Esophagus squamous epithelium (tissue), 5 donors: ENCODE measurements around the gene SCN8A. TPM values are rescaled to one million over a fixed set of nuclear protein-coding genes. Genes with fewer than 3 reads are reported as not detected.
A peak's percentile ranks its signal among the peaks of the same experiment; 100 is the strongest.

Source experiments
- DNase-seq: peaks from one replicate; lab custom pipeline; 2025; lab: John Stamatoyannopoulos, UW
- H3K27ac ChIP-seq, 4 donors: fragments of 200-600 bp; sonication (generic); one replicate each; pipeline ENCODE4 v1.5.1; 2016 to 2019; ENCODE audit warnings: mild to moderate bottlenecking in 1 of 4
- H3K27me3 ChIP-seq, 4 donors: fragments of 200-600 bp; sonication (generic); 1 replicate in 3 of 4; 2 replicates in 1 of 4; pipeline versions ENCODE4 v1.5.1 to v1.6.0; 2017 to 2021; ENCODE audit warnings: antibody characterized with exemption in 1 of 4
- H3K36me3 ChIP-seq, 3 donors: fragments of 200-600 bp; sonication (generic); one replicate each; pipeline ENCODE4 v1.5.1; 2016 to 2019
- H3K4me1 ChIP-seq, 3 donors: fragments of 200-600 bp; sonication (generic); one replicate each; pipeline ENCODE4 v1.5.1; 2017 to 2019
- H3K4me3 ChIP-seq, 4 donors: fragments of 200-600 bp; sonication (generic); 1 replicate in 3 of 4; 2 replicates in 1 of 4; pipeline ENCODE4 v1.5.1; 2016 to 2019; ENCODE audit warnings: mild to moderate bottlenecking in 2 of 4, moderate library complexity in 1 of 4
- H3K9me3 ChIP-seq, 3 donors: fragments of 200-600 bp; sonication (generic); one replicate each; pipeline ENCODE4 v1.5.1; 2016 to 2019
- CTCF ChIP-seq, 6 experiments: fragments of 450-650 bp in 4 of 6; fragments of 200-600 bp in 2 of 6; sonication (generic) in 2 of 6; IDR thresholded peaks; one replicate each; pipeline ENCODE4 v1.5.1; 2016 to 2019; ENCODE audit warnings: antibody characterized with exemption in 6 of 6, mild to moderate bottlenecking in 4 of 6, moderate library complexity in 4 of 6
- POLR2A ChIP-seq, 4 donors: fragments of 450-650 bp; IDR thresholded peaks; one replicate each; pipeline ENCODE4 v1.6.1; 2017; ENCODE audit warnings: antibody characterized with exemption in 4 of 4, mild to moderate bottlenecking in 4 of 4, moderate library complexity in 3 of 4
- WGBS, 2 donors: methylation state at CpG; one replicate each; pipeline ENCODE4 v1.1.5; 2018; 5-methylcytosine and 5-hydroxymethylcytosine counted together
- intact Hi-C: fragments of 100-400 bp; cut with DNase I; formaldehyde crosslinking; loops from one replicate; pipeline ENCODE4 v1.15.0; 2022
- total RNA-seq, 4 donors: library from RNA; depleted of rRNA; stranded (reverse); fragments of >200 nt; gene quantifications; one replicate each; pipeline ENCODE4 v1.1.0, GENCODE V29; 2016
- donor health status: DM: yes; HTN: yes; CAD: no.

Gene SCN8A
- total RNA-seq, 4 donors from 2014 or later, result 0.11 to 1.1 (median 0.40) TPM

DNA sequence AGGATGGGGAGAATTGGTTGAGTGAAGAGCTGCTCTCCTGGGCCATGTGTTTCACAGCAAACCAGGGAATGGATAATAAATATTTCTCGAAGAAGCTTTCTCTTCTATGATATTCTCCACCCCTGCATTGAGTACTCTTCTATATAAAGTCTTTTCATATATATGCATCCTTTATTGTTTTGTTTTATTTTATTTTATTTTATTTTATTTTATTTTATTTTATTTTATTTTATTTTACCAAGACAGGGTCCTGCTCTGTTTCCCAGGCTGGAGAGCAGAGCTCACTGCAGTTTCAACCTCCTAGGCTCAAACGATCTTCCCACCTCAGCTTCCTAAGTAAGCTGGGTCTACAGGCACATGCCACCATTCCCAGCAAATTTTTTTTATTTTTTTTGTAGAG lies 85.8 kb downstream of the SCN8A start:
- no peaks in the 10 kb centered on the region for H3K4me1 ChIP-seq
- no peak overlapping the region for H3K4me3 ChIP-seq
- no peak overlapping the region for H3K27ac ChIP-seq
- TF ChIP-seq POLR2A (IDR thresholded peaks at IDR 0.05) (no peak), CTCF (IDR thresholded peaks at IDR 0.05) (no peak)
- 75 to 88% methylated on average over 2 of the region's 2 CpGs for WGBS, 2 donors
- intact Hi-C loops, result no loop called here
- no peaks in the 10 kb centered on the region for H3K9me3 ChIP-seq
- no peaks in the 10 kb centered on the region for H3K36me3 ChIP-seq
- no peak for DNase-seq
- peaks cover 0 to 6% (median 0%) of the 10 kb centered on the region in 4 donors for H3K27me3 ChIP-seq

GRCh38 chr12:51677284-51677968 lies 86.4 kb downstream of the SCN8A start:
- Histone ChIP-seq H3K4me1 (no peaks in the 10 kb centered on the region), H3K36me3 (no peaks in the 10 kb centered on the region), H3K4me3 (no peak overlapping the region), H3K9me3 (no peaks in the 10 kb centered on the region), H3K27ac (no peak overlapping the region), H3K27me3 (peaks cover 0 to 6% (median 0%) of the 10 kb centered on the region in 4 donors)
- 71 to 78% methylated on average over 7 of the region's 7 CpGs for WGBS, 2 donors
- intact Hi-C loops, result no loop called here
- TF ChIP-seq CTCF (IDR thresholded peaks at IDR 0.05) (no peak), POLR2A (IDR thresholded peaks at IDR 0.05) (no peak)
- DNase-seq, result no peak

- 49 to 65% methylated on average over 5 of the region's 5 CpGs for WGBS, 2 donors
- Histone ChIP-seq H3K27me3 (peaks cover 0 to 6% (median 0%) of the 10 kb centered on the region in 4 donors), H3K4me1 (peaks cover under 1 to 3% (median 2%) of the 10 kb centered on the region in 3 donors), H3K4me3 (no peak overlapping the region), H3K36me3 (no peaks in the 10 kb centered on the region), H3K9me3 (no peaks in the 10 kb centered on the region), H3K27ac (no peak overlapping the region)
- no peak for DNase-seq
- TF ChIP-seq POLR2A (IDR thresholded peaks at IDR 0.05) (no peak), CTCF (IDR thresholded peaks at IDR 0.05) (peak in 5 of 6 experiments; percentile 27 to 56 (median 33))
- intact Hi-C loops, result no loop called here
Measured at GRCh38 chr12:51678086-51678724, 87.2 kb downstream of the SCN8A start.

DNA sequence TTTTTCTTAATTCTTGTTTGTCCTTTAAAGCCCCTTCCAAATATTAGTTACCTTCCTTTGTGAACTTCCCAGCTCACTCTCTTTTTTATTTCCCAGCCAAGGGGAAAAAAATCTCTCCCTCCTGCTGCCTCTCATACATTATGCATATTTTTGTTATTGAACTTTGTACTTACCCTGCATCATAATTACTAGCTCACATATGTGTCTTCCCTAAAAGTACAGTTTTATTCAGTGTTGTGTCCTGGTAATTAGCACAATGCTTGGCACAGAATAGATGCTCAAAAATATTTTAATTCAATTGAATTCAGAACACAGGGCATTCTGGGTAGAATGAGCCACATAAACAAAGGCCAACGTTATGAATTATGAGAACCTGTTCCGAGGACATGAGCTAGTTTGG lies 91.9 kb downstream of the SCN8A start:
- Histone ChIP-seq H3K36me3 (no peaks in the 10 kb centered on the region), H3K27ac (peak overlapping the region in 1 of 4 donors; percentile 55), H3K9me3 (no peaks in the 10 kb centered on the region), H3K4me3 (no peak overlapping the region), H3K27me3 (no peaks in the 10 kb centered on the region), H3K4me1 (peaks cover 5 to 18% (median 5%) of the 10 kb centered on the region in 3 donors)
- WGBS, 2 donors, result 38 to 58% methylated on average over 2 of the region's 2 CpGs
- TF ChIP-seq CTCF (IDR thresholded peaks at IDR 0.05), result no peak
- TF ChIP-seq POLR2A (IDR thresholded peaks at IDR 0.05), result no peak
- no peak for DNase-seq
- intact Hi-C loops, result no loop called here

DNA sequence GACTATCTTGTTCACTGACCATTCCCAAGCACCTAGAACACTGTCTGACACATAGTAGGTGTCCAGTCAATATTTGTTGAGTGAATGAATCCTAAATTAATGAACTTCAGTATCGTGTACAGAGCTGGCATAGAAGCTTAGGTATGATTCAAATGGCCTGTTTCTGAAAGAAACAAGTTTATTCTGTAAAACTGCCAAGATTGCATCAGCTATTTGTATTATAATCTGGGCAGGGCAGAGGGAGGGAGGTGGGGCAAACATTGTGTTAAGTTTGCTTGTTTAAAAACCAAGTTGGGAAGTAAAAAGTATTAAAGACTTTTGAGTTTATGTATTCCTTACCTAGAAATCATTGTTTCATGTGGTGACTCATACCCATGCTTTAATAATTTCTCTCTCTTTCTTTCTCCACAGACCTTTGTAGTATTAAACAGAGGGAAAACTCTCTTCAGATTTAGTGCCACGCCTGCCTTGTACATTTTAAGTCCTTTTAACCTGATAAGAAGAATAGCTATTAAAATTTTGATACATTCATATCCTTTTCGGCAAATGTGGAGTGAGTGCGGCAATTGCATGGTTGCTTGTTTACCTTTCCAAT lies 92.8 kb downstream of the SCN8A start:
- peak overlapping the region in 2 of 4 donors; percentile 12 to 55 for H3K27ac ChIP-seq
- H3K4me1 ChIP-seq, result peaks cover 5 to 18% (median 5%) of the 10 kb centered on the region in 3 donors
- TF ChIP-seq CTCF (IDR thresholded peaks at IDR 0.05) (no peak), POLR2A (IDR thresholded peaks at IDR 0.05) (no peak)
- no peak for DNase-seq
- H3K4me3 ChIP-seq, result no peak overlapping the region
- intact Hi-C loops, result no loop called here
- no peaks in the 10 kb centered on the region for H3K9me3 ChIP-seq
- H3K27me3 ChIP-seq, result no peaks in the 10 kb centered on the region
- H3K36me3 ChIP-seq, result no peaks in the 10 kb centered on the region
- WGBS, 2 donors, result 26 to 39% methylated on average over 4 of the region's 4 CpGs
